GM21619 (cell line): Measurements from ENCODE around the gene EML4.

ENCODE experiments used
- ATAC-seq: cut with Tn5 transposase; IDR thresholded peaks from one replicate; pipeline ENCODE4 v1.9.1; 2021; ENCODE audit not compliant: unreplicated experiment

EML4 gene

DNA sequence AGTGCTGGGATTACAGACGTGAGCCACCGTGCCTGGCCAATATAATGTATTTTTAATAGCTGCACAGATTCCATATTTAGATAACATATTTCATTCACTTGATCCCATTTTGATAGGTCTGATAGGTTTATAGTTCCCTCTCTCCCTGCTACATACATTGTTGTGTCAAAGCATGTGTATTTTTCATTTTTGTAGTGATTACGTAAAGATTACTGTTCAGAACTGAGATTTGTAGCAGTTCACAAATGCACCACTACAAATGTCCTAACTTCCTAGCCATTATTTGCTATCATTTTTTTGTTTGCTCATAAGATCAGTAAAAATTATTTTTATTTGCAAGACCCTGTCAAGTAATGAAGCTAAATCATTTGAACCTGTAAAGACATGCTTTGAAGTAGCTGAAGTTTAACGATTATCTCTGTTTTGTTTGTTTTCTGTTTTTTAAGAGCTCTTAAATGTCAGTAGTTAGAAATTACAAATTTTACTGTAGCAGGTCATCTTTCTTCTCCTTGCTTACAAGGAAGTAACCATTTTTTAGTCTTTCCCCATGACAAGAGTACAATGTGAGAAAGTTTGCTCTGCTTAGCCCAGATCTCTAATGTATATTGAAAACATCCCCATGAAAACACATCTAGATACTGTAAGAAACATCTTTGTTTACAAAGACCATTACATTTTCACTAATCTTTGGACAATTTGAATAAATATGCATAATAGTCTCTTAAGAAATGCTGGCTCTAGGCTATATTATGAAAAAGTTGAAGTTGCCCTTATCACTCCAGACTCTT is 54.1 kb downstream of the EML4 start:
- no peak for ATAC-seq

DNA sequence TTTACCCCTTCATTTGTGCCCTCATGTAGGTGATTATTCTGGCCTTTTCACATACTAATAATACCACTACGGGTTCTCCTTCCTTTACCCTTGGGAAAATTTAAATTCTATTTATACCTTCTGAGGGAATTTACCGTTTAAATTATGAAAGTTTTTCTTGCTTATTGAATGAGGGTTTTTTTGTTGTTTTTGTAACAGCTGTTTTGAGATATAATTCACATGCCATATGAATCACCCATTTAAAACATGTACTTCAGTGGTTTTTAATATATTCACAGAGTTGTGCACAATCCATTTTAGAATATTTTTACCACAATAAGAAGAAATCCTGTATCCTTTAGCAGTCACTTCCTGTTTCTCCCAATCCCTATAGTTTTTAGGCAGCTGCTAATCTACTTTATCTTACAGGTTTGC is 54.7 kb downstream of the EML4 start:
- ATAC-seq: no peak

DNA sequence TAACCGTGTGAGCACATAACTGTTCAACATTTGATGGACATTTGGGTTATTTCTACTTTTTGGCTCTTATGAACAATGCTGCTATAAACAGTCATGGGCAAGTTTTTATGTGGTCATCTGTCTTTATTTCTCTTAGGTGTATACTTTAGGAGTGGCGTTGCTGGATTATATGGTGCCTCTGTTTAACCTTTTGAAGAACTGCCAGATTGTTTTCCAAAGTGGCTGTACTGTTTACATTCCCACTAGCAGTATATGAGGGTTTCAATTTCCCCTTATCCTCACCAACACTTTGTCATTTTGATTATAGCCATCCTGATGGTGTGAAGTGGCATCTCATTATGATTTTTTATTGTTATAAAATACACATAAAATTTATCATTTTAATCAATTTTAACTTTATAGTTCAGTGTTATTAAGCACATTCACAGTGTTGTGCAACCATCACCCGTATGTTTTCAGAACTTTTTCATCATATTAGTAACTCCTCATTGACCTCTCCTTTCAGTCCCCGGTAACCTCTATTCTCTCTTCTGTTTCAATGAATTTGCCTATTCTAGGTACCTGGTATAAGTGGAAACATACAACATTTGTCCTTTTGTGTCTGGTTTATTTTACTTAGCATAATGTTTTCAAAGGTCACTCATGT is 55.4 kb downstream of the EML4 start:
- no peak for ATAC-seq

DNA sequence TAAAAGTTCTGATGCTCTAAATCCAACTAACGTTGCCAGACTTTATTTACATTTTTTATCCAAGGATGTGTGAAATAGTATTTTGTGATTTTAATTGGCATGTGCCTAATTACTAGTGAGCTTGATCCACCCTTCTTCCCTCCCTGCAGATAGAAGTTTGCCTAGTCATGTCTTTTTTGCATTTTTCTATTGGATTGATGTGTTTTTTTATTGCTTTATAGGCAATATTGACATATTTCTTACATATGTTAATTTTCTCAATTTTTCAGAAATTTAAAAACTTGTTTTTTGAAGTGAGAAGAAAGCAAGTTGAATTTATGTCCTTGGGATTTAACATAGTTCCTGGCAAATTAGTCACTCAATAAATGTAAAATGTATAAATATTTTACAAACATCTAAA is 56.4 kb downstream of the EML4 start:
- no peak for ATAC-seq

DNA sequence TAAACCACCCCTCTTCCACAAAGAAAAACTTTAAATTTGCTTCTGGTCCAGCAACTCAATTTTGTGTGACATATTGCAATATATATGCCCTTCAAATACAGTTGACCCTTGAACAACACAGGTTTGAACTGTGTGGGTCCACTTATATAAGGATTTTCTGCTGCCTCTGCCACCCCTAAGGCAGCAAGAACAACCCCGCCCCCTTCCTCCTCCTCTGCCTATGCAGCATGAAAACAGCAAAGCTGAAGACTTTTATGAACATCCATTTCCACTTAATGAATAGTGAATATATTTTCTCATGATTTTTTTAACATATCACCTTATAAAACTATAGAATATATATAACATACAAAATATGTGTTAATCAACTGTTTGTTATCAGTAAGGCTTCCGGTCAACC is 58.3 kb downstream of the EML4 start:
- no peak for ATAC-seq

DNA sequence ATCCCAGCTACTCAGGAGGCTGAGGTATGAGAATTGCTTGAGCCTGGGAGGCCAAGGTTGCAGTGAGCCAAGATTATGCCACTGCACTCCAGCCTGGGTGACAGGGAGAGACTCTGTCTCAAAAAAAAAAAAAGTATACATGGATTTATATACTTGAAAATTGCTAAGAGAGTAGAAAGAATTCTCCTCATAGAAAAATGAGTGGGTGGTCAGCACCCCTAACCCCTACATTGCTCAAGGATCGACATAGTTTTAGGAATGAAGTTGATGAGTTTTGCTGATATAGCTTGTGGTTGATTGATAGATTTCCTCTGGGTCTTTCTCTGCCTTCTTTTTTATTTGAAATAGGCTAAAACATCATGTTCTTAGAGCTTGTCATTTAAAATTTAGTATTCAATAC is 58.9 kb downstream of the EML4 start:
- no peak for ATAC-seq

DNA sequence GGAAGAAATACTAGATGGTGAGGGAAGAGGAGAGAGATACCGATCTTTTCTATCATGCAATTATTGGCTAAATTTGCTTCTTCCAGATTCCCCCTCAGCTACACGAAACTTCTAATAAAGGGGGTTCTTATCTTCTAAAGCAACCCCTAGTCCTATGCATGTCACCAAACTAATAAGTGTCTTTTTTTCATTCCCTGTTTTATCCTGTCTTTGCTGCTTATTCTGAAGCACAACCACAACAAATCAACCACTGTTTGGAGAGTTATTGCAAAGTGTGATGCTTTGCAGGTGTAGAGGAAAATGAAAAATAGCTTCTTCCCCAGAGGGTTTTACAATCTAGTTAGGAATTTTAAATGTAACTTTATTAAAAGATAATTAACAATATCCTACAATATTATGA is 60.8 kb downstream of the EML4 start:
- no peak for ATAC-seq

DNA sequence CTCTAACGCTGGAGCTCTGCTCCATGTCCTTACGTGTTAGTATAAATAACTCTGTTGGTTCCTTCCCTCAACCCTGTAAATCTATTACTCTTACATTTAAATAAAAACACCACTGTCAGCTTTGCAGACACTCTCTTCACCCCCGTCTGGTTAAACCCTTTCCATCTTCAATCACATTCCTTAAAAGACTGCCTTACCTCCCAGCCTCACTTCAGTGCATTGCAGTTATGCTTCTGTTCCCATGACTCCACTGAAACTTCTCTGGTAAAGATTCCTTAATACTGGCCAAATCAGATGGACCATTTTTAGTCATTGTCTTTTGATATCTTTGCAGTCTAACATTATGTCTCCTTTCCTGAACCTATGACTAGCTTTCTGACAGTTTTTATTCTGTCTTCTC is 61.7 kb downstream of the EML4 start:
- ATAC-seq: no peak

DNA sequence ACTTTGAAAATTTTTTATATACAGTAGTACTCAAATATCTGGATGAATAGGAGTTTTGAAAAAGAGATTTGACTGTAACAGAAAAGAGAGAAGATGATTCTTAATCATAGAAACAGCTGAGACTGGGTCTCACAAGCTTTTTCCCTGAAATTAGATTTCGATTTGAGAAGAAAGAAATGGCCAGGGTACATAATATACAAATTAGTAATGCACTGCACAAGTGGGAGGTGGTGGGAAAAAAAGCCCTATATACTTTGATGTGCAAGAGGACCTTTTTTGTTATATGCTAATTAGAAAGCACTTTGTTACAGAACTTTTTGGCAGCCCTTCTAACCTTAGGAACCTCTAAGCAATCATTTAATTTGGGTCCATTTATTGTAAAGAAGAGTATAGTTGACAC is 62.9 kb downstream of the EML4 start:
- ATAC-seq: no peak

DNA sequence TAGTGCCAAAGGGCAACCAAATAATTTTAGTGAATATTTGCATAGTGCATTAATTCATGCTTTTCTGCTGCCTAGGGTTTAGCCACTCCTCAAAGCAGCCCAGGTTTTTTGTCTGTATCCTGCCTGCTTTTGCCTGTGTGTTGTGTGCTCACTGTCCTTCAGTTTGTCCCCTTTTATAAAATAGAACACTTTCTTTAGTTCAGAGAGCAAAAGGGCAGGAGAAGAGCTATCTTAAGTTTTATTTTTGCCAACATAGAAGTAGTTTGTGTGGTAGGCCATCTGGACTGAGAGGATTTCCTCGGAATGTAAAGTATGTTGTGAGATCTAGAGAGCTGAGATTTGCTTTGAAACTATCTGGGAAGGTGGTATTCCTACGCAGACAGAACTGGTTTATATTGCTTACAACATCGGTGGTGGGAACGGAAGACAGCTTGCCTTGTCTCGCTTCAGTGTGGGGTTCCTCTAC is 64.9 kb downstream of the EML4 start:
- no peak for ATAC-seq

DNA sequence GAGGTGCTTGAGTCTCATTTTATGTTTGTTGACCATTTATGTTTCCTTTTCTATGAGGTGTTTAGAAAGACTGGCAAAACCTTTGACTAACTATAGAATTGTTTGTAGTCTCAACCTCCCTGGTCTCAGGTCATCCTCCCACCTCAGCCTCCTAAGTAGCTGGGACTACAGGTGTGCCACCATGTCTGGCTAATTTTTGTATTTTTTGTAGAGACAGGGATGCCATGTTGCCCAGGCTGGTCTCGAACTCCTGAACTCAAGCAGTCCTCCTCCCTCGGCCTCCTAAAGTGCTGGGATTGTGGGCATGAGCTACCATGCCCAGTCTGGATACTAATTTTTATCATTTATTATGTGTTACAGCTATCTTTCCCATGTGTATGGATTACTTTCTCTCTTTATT is 67.8 kb downstream of the EML4 start:
- ATAC-seq: no peak

DNA sequence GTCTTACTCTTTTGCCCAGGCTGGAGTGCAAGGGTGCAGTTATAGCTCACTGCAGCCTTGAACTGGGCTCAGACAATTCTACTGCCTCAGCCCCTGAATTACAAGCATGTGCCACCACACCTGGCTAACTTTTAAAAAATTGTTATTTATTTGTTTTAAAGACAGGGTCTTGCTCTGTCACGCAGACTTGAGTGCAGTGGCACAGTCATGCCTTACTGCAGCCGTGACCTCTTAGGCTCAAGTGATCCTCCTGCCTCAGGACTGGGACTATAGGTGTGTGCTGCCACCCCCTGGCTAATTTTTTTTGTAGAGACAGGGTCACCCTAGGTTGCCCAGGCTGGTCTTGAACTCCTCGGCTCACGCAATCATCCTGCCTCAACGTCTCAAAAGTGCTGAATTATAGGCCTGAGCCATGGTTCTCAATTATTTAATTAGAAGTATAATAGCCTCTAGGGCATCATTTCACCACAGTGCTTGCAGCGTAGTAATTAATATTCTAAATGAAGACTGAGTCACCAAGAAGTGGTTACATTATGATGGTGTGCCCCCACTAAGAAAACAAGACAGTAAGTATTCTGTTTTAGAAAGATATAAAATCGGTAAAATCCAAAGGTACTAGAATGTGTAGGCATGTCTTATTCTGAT is 69.6 kb downstream of the EML4 start:
- ATAC-seq: peak; percentile 83

DNA sequence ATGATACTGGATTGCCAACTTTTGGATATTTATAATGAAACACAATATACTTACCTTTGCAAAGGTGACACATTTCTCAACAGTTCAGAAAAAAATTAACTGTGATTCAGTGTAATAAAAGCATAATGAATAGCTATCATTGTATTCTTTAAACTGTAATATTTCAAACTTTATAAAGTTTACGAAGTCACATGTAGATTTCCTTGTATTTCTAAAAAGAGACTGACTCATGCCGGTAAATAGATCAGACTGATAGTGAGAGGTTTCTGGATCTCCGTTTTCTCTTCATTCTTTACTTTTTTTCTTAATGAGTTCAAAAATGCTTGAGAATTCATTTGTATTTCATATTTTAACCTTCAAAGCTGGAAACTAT is 70.1 kb downstream of the EML4 start:
- ATAC-seq: no peak

DNA sequence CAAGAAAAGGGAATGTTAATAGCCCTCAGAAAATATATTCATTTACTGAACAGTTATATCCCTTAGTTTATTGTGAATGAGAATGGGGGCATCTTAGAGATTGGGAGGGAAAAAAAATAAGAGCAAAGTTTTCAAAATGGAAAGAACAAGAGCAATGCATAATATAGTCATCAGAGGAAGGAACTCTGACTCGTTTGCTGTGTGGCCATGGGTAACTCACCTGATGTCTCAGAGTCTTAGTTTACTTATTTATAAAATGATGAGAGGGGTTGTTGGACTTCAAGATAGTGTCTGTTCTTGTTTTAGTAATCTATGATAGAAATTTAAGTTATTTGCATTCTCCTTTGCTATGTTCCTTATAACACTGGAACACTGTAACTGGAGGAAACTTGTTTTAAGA is 70.7 kb downstream of the EML4 start:
- ATAC-seq: no peak

DNA sequence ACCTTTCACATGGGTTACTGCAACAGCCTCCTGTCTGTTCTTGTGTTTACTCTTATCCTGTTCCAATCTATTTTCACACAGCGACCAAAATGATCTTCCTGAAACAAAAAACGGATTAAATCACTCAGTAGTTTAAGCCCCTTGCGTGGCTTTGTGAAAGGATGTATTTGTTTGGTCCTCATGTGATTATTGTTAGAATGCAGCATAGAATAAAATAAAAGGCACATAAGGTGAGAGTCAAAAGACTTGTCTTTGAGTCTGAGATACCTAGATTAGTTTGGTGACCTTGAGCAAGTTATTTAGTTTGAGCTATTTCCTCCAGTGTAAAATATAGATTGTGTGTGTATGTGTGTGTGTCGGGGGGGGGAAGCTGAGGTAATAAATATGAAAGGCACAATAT is 72.4 kb downstream of the EML4 start:
- ATAC-seq: no peak

DNA sequence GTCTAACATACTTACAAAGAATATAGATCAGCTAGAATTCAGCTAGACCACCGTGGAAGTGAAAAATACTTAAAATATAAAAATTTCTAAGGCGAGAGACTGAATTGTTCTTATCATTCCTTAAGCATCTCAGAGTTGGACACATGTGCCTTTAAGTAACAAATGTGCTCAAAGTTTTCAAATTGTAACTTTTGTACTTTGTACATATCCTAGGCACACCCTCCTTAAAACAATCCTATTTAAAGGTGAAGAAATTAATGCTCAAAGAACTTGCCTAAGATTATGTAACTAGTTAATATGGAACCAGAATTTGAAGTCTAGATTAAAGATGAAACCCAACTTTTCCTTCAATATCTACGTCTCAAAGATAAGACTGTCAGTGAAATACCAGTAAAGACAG is 74.1 kb downstream of the EML4 start:
- ATAC-seq: no peak

DNA sequence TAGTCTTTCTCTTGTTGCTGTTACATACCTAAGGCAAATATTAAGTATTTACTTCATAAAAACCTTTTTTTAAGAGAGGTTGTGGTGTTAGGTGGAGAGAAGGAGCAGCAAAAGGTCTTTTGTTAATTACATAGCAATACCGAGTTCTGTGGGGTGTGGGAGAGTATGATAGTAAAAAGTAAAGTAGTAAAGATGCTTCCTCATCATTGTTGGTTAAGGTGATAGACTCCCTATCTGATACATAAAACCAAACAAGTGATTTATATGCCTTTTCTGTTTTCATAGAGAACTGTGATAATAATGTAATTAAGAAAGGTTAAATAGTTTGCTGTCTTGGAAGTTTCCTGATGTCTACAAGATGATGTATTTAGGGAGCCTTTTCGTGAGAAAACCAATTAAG is 75.4 kb downstream of the EML4 start:
- ATAC-seq: no peak

DNA sequence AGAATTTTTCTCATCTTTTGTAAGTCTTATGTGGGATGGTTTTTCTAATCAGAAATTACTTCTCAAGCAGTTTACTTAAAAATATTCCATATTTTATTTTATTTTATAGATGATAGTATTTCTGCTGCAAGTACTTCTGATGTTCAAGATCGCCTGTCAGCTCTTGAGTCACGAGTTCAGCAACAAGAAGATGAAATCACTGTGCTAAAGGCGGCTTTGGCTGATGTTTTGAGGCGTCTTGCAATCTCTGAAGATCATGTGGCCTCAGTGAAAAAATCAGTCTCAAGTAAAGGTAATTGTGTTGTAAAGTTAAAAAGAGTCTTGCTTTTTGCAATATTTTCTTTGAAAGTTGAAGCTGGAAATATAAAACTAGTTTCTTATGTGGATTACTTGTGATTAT is 76.2 kb downstream of the EML4 start:
- no peak for ATAC-seq

DNA sequence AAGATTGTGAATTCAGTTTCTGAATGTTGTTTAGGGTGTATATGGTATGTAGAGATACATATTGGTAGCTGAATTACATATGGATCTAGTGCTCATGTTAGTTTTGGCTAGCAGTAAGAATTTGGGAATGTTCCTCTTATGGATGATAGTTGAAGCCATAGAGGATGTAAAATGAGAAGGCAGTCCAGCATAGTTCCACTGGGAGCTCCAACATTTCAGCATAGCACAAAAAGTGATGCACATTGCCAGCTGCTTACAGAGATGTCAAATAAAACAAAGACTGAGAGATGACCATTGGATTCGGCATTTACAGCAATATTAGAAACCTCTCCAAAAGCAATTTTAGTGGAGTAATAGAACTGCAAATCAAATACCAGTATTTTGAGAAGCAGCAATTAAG is 77.4 kb downstream of the EML4 start:
- ATAC-seq: no peak

DNA sequence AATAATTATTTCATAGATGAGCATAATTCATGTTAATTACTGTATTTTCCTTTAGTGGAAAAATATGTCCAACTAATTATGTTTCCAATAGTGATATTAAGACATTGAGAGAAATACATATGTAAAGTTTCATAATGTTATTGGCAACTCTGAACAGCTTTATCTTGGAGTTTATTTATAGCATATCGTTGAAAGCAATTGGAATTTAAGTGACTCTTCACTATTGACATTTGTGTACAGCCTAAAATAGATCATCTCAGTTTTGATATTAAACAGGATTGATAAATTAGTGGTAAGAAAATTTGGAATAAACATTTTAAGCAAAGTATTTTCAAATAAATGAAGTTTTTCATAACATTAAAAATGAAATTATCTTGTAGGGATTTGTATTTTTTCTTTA is 79.7 kb downstream of the EML4 start:
- no peak for ATAC-seq

DNA sequence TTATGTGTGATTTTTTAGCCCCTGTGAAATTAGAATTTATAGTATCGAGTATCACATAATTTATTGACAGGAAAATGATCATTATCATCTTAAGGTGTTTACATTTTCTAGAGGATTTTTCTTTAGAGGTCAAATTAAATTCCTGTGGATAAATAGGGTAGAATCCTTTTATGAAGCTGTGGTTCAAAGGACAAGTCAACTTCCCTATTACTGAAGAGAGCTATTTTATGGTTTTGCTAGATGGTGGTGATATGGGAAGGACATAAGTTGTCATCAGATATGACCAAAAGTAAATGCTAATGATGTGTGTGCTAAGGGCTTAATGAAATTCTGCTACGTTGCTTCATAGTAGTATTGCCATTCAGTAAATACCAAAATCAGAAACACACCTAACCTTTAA is 80.1 kb downstream of the EML4 start:
- ATAC-seq: no peak

DNA sequence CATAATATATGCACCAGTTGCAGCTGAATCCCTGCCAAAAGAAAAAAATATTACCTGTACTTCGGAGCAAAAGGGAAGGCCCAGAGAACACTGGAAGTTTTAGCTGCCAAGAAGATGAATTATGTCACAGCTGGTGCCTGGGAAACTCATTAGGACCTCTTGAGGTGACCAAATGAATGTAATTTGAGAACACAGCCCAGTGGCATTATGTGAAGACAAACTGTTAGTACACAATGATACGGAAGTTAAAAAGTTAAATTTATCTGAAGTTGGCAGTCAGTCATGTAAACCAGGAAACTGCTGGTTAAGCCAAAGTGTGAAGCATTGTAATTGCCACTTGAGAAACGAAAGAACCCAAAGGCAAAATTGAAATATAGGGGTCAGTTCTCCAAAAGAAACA is 80.7 kb downstream of the EML4 start:
- ATAC-seq: no peak
